Measurements from ENCODE around the gene TARS1.

The TARS1 gene

GRCh38 chr5:33439905-33440481 is 772 bp upstream of the TARS1 start:
- DNase-seq: peak in 1 of 5 experiments; percentile 5

- DNase-seq: peak in 3 of 5 experiments; percentile 2 to 9 (median 7)
Measured at GRCh38 chr5:33441241-33442177, 744 bp downstream of the TARS1 start.

- DNase-seq: no peak
Measured at GRCh38 chr5:33444542-33444941, 3.8 kb downstream of the TARS1 start.

- DNase-seq: no peak
Measured at GRCh38 chr5:33445798-33446197, 5.0 kb downstream of the TARS1 start.

- DNase-seq: no peak
Measured at GRCh38 chr5:33448118-33448517, 7.4 kb downstream of the TARS1 start.

- no peak for DNase-seq
Measured at GRCh38 chr5:33457126-33457525, 16.4 kb downstream of the TARS1 start.

GRCh38 chr5:33457817-33458216 is 17.1 kb downstream of the TARS1 start:
- no peak for DNase-seq

GRCh38 chr5:33460210-33460609 is 19.4 kb downstream of the TARS1 start:
- DNase-seq: no peak

- peak in 1 of 5 experiments; percentile 13 for DNase-seq
Measured at GRCh38 chr5:33462456-33462855, 21.7 kb downstream of the TARS1 start.

- DNase-seq: no peak
Measured at GRCh38 chr5:33465120-33465519, 24.4 kb downstream of the TARS1 start.

GRCh38 chr5:33468775-33469435 is 28.1 kb downstream of the TARS1 start:
- no peak for DNase-seq

- peak in 1 of 5 experiments; percentile 4 for DNase-seq
Measured at GRCh38 chr5:33470544-33470943, 29.8 kb downstream of the TARS1 start.

GRCh38 chr5:33472805-33473409 is 32.1 kb downstream of the TARS1 start:
- no peak for DNase-seq

- no peak for DNase-seq
Measured at GRCh38 chr5:33474004-33474403, 33.2 kb downstream of the TARS1 start.

GRCh38 chr5:33474931-33475499 is 34.2 kb downstream of the TARS1 start:
- no peak for DNase-seq

- no peak for DNase-seq
Measured at GRCh38 chr5:33475706-33476105, 34.9 kb downstream of the TARS1 start.

- no peak for DNase-seq
Measured at GRCh38 chr5:33476992-33477391, 36.2 kb downstream of the TARS1 start.

GRCh38 chr5:33477816-33478215 is 37.1 kb downstream of the TARS1 start:
- DNase-seq: no peak

- no peak for DNase-seq
Measured at GRCh38 chr5:33479311-33479710, 38.5 kb downstream of the TARS1 start.

GRCh38 chr5:33480876-33481275 is 40.1 kb downstream of the TARS1 start:
- no peak for DNase-seq

GRCh38 chr5:33482335-33482734 is 41.6 kb downstream of the TARS1 start:
- no peak for DNase-seq

- no peak for DNase-seq
Measured at GRCh38 chr5:33487236-33487635, 46.5 kb downstream of the TARS1 start.
